ENCODE measurements around the gene MROH7. TPM values are rescaled to one million over a fixed set of nuclear protein-coding genes. Genes with fewer than 3 reads are reported as not detected.

Gene MROH7
- total and polyA plus RNA-seq, 2 of the 13 experiments (the other 11 are each of a cell fraction or from before 2014, with no cell fraction given), result 0.09 TPM

DNA sequence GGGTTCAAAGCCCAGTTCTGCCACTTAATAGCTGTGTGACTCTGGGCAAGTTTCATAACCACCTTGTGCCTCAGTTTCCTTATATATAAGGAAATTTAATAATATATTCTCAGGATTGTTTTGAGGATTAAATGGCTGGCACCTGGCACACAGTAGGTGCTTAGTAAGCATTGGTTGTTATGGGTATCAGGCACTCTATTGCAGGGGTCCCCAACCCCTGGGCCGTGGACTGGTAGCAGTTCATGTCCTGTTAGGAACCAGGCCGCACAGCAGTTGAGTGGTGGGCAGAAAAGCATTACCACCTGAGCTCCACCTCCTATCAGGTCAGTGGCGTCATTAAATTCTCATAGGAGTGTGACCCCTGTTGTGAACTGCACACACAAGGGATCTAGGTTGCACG lies 104.3 kb downstream of the MROH7 start:
- ATAC-seq, result no peak
- Histone ChIP-seq H3K79me2 (ENCODE audit: insufficient read depth, low read length) (no peaks in the 10 kb centered on the region), H3K36me3 (replicated peaks in 1 of 2; ENCODE audit: control insufficient read depth in 1 of 2, insufficient read depth in 2 of 2, low read length in 2 of 2) (peaks cover 12 to 21% of the 10 kb centered on the region in 2 experiments), H3K9me3 (ENCODE audit: low read length) (no peaks in the 10 kb centered on the region), H2AFZ (ENCODE audit: low read length) (no peak overlapping the region), H3K4me3 (replicated peaks in 1 of 3; ENCODE audit: insufficient read depth in 1 of 3, low read depth in 2 of 3, low read length in 3 of 3) (no peak overlapping the region), H3K27me3 (ENCODE audit: control insufficient read depth in 1 of 2, insufficient read depth in 2 of 2, low read length in 2 of 2) (no peaks in the 10 kb centered on the region; a peak in 1 of 5 replicates), H3K27ac (ENCODE audit: extremely low read length, insufficient read depth, low read length) (no peak overlapping the region), H3K4me1 (ENCODE audit: insufficient read depth, low read length) (no peaks in the 10 kb centered on the region), H3K9ac (ENCODE audit: insufficient read depth, low read depth, low read length) (no peak overlapping the region), H4K20me1 (ENCODE audit: insufficient read depth, low read length) (peaks cover 2% of the 10 kb centered on the region; the same call in 1 of the 2 replicates), H3K4me2 (ENCODE audit: low read depth, low read length) (no peak overlapping the region)
- in situ Hi-C loops (cut with HindIII; ENCODE audit: extremely low pct_ligation_motif_present, low pct_unique_long_range_greater_than_20kb) (no loop called here), intact Hi-C loops (cut with micrococcal nuclease; ENCODE audit: unreplicated experiment) (no loop called here)
- DNase-seq (ENCODE audit: low spot score), result no peak
- 80% methylated on average over 1 of the region's 4 CpGs for WGBS (ENCODE audit: low lambda C conversion rate)
- CTCF ChIA-PET (ENCODE audit: low intra/inter-chr PET ratio, low total read pairs), result no interaction called here
- TF ChIP-seq, protein P1, sequence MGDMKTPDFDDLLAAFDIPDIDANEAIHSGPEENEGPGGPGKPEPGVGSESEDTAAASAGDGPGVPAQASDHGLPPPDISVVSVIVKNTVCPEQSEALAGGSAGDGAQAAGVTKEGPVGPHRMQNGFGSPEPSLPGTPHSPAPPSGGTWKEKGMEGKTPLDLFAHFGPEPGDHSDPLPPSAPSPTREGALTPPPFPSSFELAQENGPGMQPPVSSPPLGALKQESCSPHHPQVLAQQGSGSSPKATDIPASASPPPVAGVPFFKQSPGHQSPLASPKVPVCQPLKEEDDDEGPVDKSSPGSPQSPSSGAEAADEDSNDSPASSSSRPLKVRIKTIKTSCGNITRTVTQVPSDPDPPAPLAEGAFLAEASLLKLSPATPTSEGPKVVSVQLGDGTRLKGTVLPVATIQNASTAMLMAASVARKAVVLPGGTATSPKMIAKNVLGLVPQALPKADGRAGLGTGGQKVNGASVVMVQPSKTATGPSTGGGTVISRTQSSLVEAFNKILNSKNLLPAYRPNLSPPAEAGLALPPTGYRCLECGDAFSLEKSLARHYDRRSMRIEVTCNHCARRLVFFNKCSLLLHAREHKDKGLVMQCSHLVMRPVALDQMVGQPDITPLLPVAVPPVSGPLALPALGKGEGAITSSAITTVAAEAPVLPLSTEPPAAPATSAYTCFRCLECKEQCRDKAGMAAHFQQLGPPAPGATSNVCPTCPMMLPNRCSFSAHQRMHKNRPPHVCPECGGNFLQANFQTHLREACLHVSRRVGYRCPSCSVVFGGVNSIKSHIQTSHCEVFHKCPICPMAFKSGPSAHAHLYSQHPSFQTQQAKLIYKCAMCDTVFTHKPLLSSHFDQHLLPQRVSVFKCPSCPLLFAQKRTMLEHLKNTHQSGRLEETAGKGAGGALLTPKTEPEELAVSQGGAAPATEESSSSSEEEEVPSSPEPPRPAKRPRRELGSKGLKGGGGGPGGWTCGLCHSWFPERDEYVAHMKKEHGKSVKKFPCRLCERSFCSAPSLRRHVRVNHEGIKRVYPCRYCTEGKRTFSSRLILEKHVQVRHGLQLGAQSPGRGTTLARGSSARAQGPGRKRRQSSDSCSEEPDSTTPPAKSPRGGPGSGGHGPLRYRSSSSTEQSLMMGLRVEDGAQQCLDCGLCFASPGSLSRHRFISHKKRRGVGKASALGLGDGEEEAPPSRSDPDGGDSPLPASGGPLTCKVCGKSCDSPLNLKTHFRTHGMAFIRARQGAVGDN (CRISPR knock-in tag; IDR thresholded peaks at IDR 0.05), result no peak
- TF ChIP-seq PHF8 (CRISPR knock-in tag; IDR thresholded peaks at IDR 0.05), result no peak
- TF ChIP-seq ZNF121 (CRISPR knock-in tag; IDR thresholded peaks at IDR 0.05), result no peak
- no peak for TF ChIP-seq ZNF709 (CRISPR knock-in tag; IDR thresholded peaks at IDR 0.05)
- TF ChIP-seq KAT8 (CRISPR knock-in tag; IDR thresholded peaks at IDR 0.05), result no peak
- TF ChIP-seq RARG (CRISPR knock-in tag; IDR thresholded peaks at IDR 0.05; ENCODE audit: low read depth), result no peak
- TF ChIP-seq ZNF552 (CRISPR knock-in tag; IDR thresholded peaks at IDR 0.05; ENCODE audit: borderline replicate concordance), result no peak
- no peak for TF ChIP-seq PCBP1 (IDR thresholded peaks at IDR 0.05; ENCODE audit: borderline replicate concordance, low read depth, low read length)
- FAIRE-seq, result no peak
- no TSS peak for BruUV-seq (replicated peaks)
- POLR2A ChIA-PET, result no interaction called here

Data from HepG2 (cell line).